ENCODE results near the gene SPOPL. TPM values are rescaled to one million over a fixed set of nuclear protein-coding genes. Genes with fewer than 3 reads are reported as not detected.
A peak's percentile ranks its signal among the peaks of the same experiment; 100 is the strongest.

Gene SPOPL
- total RNA-seq, 2 donors from 2014 or later, result 12.1 to 14.4 TPM

DNA sequence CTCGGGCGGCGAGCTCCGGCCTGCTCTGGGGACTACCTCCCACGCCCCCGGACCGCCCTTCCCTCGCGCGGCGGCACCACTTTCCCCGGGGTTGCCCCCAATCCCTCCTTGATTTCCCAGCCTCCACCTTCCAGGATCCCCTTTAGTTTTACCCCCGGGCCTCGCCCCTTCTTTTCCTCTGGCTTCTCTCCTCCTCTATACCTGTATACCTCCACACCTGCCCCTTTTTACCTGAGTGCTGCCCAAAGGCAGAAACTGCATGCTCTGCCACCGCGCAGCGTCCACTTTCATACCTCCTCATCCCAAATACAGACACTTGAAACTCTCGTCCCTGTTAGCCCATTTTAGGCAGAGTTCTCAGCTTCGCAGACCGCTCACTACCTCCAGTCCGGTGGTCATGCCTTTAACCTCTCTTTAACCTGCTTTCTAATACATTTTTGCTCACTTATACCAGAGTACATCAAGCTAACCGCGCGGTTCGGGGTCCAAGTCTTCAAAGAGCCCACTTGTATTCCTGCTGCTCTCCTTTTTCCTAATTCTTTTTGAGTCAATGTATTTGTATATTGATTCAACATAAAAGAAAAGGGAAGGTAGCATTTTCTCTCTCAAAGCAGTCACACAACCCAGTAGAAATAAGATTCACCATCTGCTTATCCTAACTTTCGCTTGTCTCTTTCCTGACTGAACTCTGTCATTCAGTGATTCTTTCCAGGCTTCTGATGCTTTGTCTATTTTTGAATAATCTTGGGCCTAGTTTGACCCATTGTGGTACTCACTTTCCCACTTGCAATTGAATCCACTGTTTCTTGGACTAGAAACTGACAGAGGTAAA is 901 bp downstream of the SPOPL start:
- peak overlapping the region; percentile 93 to 96 for H3K27ac ChIP-seq
- no peak for DNase-seq (ENCODE audit: low spot score)
- H3K4me1 ChIP-seq, result peaks cover 0 to 51% of the 10 kb centered on the region in 2 donors
- TF ChIP-seq CTCF (IDR thresholded peaks at IDR 0.05), result no peak
- H3K4me3 ChIP-seq, result peak overlapping the region; percentile 71 to 99
- H3K36me3 ChIP-seq, result no peaks in the 10 kb centered on the region
- H3K9me3 ChIP-seq, result no peaks in the 10 kb centered on the region
- H3K27me3 ChIP-seq, result no peaks in the 10 kb centered on the region

GRCh38 chr2:138503087-138503442 is 1.5 kb downstream of the SPOPL start:
- H3K9me3 ChIP-seq, result no peaks in the 10 kb centered on the region
- peak overlapping the region; percentile 93 to 96 for H3K27ac ChIP-seq
- H3K4me3 ChIP-seq, result peak overlapping the region; percentile 71 to 99
- no peaks in the 10 kb centered on the region for H3K36me3 ChIP-seq
- TF ChIP-seq CTCF (IDR thresholded peaks at IDR 0.05), result no peak
- H3K27me3 ChIP-seq, result no peaks in the 10 kb centered on the region
- no peak for DNase-seq (ENCODE audit: low spot score)
- peaks cover 0 to 51% of the 10 kb centered on the region in 2 donors for H3K4me1 ChIP-seq

GRCh38 chr2:138503652-138504051 is 2.1 kb downstream of the SPOPL start:
- peaks cover 0 to 57% of the 10 kb centered on the region in 2 donors for H3K4me1 ChIP-seq
- no peak for TF ChIP-seq CTCF (IDR thresholded peaks at IDR 0.05)

GRCh38 chr2:138504092-138504491 is 2.5 kb downstream of the SPOPL start:
- H3K4me3 ChIP-seq, result peak overlapping the region in 1 of 2 donors; percentile 11
- no peak overlapping the region for H3K27ac ChIP-seq
- H3K9me3 ChIP-seq, result no peaks in the 10 kb centered on the region
- peaks cover 0 to 57% of the 10 kb centered on the region in 2 donors for H3K4me1 ChIP-seq
- no peaks in the 10 kb centered on the region for H3K27me3 ChIP-seq
- no peak for DNase-seq (ENCODE audit: low spot score)
- H3K36me3 ChIP-seq, result no peaks in the 10 kb centered on the region
- TF ChIP-seq CTCF (IDR thresholded peaks at IDR 0.05), result no peak

More at GRCh38 chr2:138503652-138504051, 2.1 kb downstream of the SPOPL start:
- Histone ChIP-seq H3K27me3 (no peaks in the 10 kb centered on the region), H3K36me3 (no peaks in the 10 kb centered on the region), H3K4me3 (peak overlapping the region; percentile 11 to 99), H3K27ac (peak overlapping the region in 1 of 2 donors; percentile 93), H3K9me3 (no peaks in the 10 kb centered on the region)
- no peak for DNase-seq (ENCODE audit: low spot score)

DNA sequence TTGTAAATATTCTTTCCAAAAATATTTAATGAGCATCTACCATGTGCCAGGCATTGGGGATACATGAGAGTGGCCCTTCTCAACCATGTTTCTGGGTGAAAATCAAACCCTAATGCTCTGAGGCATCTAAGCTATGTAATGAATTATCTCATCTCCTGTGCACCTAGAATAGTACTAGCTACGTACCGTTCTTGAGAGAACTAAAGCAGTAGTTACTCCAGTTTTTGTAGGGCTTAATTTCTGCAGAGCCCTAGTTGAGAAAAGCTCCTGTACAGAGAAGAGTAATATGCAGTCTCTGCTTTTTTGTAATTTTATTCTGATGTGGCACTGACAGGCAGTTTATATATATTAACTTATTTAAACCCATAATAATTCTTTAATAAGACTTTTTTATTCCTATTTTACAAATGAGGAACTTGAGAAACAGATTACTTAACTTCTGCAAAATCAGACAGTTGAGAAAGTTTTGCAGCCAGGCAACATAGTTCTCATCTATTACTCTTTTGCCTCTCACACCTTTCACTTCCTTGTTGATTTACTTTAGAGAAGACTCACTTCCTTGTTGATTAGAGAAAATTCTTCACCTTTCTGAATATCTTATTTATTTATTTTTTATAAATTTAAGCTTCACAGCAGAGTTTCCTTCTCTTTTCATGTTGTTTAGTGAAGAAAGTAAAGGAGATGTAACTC is 3.1 kb downstream of the SPOPL start:
- Histone ChIP-seq H3K27ac (no peak overlapping the region), H3K36me3 (no peaks in the 10 kb centered on the region), H3K9me3 (no peaks in the 10 kb centered on the region), H3K27me3 (no peaks in the 10 kb centered on the region), H3K4me1 (peaks cover 0 to 57% of the 10 kb centered on the region in 2 donors), H3K4me3 (no peak overlapping the region)
- DNase-seq (ENCODE audit: low spot score), result no peak
- no peak for TF ChIP-seq CTCF (IDR thresholded peaks at IDR 0.05)

Measured in right atrium auricular region (tissue), 2 donors.